Testis (tissue), 2 donors: Measurements from ENCODE around the gene KLHL25.

ENCODE experiments used
- CTCF ChIP-seq, 3 experiments: fragments of 450-650 bp in 2 of 3; fragments of 200-600 bp in 1 of 3; sonication (generic) in 1 of 3; IDR thresholded peaks; one replicate each; pipeline ENCODE4 v1.5.1; 2016 to 2019; ENCODE audit warnings: antibody characterized with exemption in 3 of 3, mild to moderate bottlenecking in 2 of 3, moderate library complexity in 1 of 3
- POLR2A ChIP-seq: fragments of 450-650 bp; IDR thresholded peaks from one replicate; pipeline ENCODE4 v1.6.1; 2017; ENCODE audit warnings: antibody characterized with exemption, mild to moderate bottlenecking, moderate library complexity

DNA sequence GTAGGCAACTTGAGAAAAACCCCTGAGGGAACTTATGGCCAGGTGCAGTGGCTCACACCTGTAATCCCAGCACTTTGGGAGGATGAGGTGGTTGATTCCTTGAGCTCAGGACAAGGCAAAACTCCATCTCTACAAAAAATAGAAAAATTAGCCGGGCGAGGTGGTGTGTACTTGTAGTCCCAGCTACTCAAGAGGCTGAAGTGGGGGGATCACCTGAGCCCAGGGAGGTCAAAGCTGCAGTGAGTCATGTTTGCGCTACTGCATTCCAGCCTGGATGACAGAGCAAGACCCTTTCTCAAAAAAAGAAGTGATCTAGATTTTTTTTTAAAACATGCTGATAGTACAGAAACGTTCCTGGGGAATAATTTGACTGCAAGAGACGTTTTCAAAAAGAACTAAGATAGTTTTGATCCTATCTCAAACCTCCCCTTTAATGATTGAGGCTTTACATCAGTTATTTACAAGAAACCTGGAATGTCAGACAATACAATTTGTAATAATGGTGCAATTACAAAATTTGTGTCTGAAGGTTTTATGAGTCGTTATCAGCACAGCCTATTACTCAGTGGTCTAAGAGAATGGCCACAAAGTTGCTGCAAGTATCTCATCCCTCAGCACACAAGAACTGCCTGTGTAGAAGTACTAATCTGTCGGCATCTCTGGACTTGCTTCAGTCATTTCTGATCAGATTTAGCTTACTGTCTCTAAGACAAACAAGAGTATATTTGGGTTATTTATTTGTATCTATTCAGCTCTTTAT lies 32.2 kb upstream of the KLHL25 start:
- TF ChIP-seq CTCF (IDR thresholded peaks at IDR 0.05) (no peak), POLR2A (no peak)
